Measurements from ENCODE around the gene KLHDC7B. TPM values are rescaled to one million over a fixed set of nuclear protein-coding genes. Genes with fewer than 3 reads are reported as not detected.

Gene KLHDC7B
- total and polyA plus RNA-seq, 2 of the 13 experiments (the other 11 are each of a cell fraction or from before 2014, with no cell fraction given): 0.11 TPM; not detected in 1

DNA sequence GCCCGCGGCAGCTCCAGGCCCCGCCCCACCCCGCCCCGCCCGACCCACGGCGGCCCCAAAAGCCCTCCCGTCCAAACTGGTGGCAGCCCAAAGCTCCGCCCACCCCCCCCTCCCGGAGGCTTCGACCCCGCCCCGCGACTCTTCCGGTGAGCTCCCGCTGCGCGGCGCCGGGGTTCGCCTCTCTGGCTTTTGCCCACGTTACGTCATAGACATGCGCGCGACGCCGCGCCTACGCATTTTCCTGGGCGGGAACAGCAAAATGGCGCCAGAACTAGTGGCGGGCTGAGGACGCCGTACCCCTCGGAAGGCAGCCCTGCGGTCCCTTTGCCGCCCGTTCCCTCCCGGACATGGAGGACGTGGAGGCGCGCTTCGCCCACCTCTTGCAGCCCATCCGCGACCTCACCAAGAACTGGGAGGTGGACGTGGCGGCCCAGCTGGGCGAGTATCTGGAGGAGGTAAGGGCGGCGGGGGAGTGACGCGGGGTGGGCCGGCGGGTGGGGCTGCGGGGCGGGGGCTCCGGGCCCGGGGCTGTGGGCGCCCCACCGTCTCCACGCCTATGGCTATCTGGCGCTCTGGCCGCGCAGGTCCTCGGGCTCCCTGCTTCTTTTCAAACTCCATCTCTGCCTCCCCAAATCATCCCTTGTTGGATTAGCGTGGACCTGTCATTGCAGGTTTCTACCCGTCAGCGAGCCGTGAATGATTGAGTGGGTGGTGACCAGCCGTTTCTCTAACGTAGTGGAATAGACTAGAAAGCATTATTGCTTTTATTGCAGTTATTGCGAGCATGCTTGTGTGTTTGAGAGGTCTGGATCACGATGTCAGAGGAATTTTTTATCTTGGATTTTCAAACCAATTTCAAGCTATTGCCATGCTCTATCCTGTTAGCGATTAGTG lies 37.5 kb upstream of the KLHDC7B start, which contains the start of gene NCAPH2 (continued):
- TF ChIP-seq, protein P1, sequence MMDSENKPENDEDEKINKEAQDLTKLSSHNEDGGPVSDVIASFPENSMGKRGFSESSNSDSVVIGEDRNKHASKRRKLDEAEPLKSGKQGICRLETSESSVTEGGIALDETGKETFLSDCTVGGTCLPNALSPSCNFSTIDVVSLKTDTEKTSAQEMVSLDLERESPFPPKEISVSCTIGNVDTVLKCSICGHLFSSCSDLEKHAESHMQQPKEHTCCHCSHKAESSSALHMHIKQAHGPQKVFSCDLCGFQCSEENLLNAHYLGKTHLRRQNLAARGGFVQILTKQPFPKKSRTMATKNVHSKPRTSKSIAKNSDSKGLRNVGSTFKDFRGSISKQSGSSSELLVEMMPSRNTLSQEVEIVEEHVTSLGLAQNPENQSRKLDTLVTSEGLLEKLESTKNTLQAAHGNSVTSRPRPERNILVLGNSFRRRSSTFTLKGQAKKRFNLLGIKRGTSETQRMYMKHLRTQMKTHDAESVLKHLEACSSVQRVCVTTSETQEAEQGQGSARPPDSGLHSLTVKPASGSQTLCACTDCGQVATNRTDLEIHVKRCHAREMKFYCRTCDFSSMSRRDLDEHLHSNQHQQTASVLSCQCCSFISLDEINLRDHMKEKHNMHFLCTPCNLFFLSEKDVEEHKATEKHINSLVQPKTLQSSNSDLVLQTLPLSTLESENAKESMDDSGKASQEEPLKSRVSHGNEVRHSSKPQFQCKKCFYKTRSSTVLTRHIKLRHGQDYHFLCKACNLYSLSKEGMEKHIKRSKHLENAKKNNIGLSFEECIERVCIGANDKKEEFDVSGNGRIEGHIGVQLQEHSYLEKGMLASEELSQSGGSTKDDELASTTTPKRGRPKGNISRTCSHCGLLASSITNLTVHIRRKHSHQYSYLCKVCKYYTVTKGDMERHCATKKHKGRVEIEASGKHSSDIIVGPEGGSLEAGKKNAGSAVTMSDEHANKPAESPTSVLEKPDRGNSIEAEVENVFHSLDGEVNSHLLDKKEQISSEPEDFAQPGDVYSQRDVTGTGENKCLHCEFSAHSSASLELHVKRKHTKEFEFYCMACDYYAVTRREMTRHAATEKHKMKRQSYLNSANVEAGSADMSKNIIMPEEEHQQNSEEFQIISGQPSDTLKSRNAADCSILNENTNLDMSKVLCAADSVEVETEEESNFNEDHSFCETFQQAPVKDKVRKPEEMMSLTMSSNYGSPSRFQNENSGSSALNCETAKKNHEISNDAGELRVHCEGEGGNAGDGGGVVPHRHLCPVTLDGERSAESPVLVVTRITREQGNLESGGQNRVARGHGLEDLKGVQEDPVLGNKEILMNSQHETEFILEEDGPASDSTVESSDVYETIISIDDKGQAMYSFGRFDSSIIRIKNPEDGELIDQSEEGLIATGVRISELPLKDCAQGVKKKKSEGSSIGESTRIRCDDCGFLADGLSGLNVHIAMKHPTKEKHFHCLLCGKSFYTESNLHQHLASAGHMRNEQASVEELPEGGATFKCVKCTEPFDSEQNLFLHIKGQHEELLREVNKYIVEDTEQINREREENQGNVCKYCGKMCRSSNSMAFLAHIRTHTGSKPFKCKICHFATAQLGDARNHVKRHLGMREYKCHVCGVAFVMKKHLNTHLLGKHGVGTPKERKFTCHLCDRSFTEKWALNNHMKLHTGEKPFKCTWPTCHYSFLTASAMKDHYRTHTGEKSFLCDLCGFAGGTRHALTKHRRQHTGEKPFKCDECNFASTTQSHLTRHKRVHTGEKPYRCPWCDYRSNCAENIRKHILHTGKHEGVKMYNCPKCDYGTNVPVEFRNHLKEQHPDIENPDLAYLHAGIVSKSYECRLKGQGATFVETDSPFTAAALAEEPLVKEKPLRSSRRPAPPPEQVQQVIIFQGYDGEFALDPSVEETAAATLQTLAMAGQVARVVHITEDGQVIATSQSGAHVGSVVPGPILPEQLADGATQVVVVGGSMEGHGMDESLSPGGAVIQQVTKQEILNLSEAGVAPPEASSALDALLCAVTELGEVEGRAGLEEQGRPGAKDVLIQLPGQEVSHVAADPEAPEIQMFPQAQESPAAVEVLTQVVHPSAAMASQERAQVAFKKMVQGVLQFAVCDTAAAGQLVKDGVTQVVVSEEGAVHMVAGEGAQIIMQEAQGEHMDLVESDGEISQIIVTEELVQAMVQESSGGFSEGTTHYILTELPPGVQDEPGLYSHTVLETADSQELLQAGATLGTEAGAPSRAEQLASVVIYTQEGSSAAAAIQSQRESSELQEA (CRISPR knock-in tag; IDR thresholded peaks at IDR 0.05; ENCODE audit: not compliant biosample characterization): no peak
- no peak for TF ChIP-seq NR2F6 (IDR thresholded peaks at IDR 0.05)
- TF ChIP-seq NR2F6 (CRISPR knock-in tag; IDR thresholded peaks at IDR 0.05): 0 out of 2 replicates have a peak, but pooled peaks have one; percentile 11
- no peak for TF ChIP-seq TEAD2 (CRISPR knock-in tag; IDR thresholded peaks at IDR 0.05)
- TF ChIP-seq ARNTL (CRISPR knock-in tag; IDR thresholded peaks at IDR 0.05): no peak
- TF ChIP-seq, protein P2, sequence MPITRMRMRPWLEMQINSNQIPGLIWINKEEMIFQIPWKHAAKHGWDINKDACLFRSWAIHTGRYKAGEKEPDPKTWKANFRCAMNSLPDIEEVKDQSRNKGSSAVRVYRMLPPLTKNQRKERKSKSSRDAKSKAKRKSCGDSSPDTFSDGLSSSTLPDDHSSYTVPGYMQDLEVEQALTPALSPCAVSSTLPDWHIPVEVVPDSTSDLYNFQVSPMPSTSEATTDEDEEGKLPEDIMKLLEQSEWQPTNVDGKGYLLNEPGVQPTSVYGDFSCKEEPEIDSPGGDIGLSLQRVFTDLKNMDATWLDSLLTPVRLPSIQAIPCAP (CRISPR knock-in tag; IDR thresholded peaks at IDR 0.05; ENCODE audit: low read depth): no peak
- no peak for TF ChIP-seq HNF4A (CRISPR knock-in tag; IDR thresholded peaks at IDR 0.05)
- TF ChIP-seq RFX1 (IDR thresholded peaks at IDR 0.05): no peak
- TF ChIP-seq SP2 (CRISPR knock-in tag; IDR thresholded peaks at IDR 0.05): peak; percentile 77
- TF ChIP-seq HBP1 (CRISPR knock-in tag; IDR thresholded peaks at IDR 0.05; ENCODE audit: low read depth): peak; percentile 91
- TF ChIP-seq MED13 (CRISPR knock-in tag; IDR thresholded peaks at IDR 0.05): 0 out of 2 replicates have a peak, but pooled peaks have one; percentile 17
- TF ChIP-seq ZNF326 (CRISPR knock-in tag; IDR thresholded peaks at IDR 0.05; ENCODE audit: borderline replicate concordance): no peak
- TF ChIP-seq ZNF776 (CRISPR knock-in tag; IDR thresholded peaks at IDR 0.05): no peak
- TF ChIP-seq THAP9 (CRISPR knock-in tag; IDR thresholded peaks at IDR 0.05; ENCODE audit: borderline replicate concordance): peak; percentile 43; the same call in 1 of the 2 replicates
- TF ChIP-seq PPARG (CRISPR knock-in tag; conservative IDR thresholded peaks at IDR 0.05): 0 out of 2 replicates have a peak, but pooled peaks have one; percentile 41
